Neural cell (in vitro differentiated cells): Measurements from ENCODE around the gene SNAP25.

Experiments
- CTCF ChIP-seq: fragments of 450-650 bp; IDR thresholded peaks from 2 replicates; pipeline ENCODE4 v1.5.1; 2014; ENCODE audit warnings: antibody characterized with exemption, mild to moderate bottlenecking, moderate library complexity; ENCODE audit not compliant: poor library complexity, severe bottlenecking
- EP300 ChIP-seq: fragments of 450-650 bp; conservative IDR thresholded peaks from 2 replicates; pipeline ENCODE4 v1.6.1; 2014; ENCODE audit warnings: antibody characterized with exemption, mild to moderate bottlenecking, moderate library complexity; ENCODE audit not compliant: poor library complexity, severe bottlenecking
- EZH2 ChIP-seq: fragments of 200-600, 300-800 bp; shearing (Covaris generic), sonication (generic); IDR thresholded peaks from 2 replicates; pipeline ENCODE4 v1.6.1; 2014; ENCODE audit warnings: antibody characterized with exemption, low read length, borderline replicate concordance, mild to moderate bottlenecking; ENCODE audit not compliant: insufficient read depth, poor library complexity, severe bottlenecking
- POLR2AphosphoS5 ChIP-seq: IDR thresholded peaks from 2 replicates; pipeline ENCODE4 v1.6.1; 2012
- RAD21 ChIP-seq: fragments of 450-650 bp; conservative IDR thresholded peaks from 2 replicates; pipeline ENCODE4 v1.6.1; 2014; ENCODE audit warnings: antibody characterized with exemption, mild to moderate bottlenecking, moderate library complexity
- REST ChIP-seq: IDR thresholded peaks from 2 replicates; pipeline ENCODE4 v1.6.1; 2012; ENCODE audit warnings: borderline replicate concordance
- SMC3 ChIP-seq: fragments of 450-650 bp; conservative IDR thresholded peaks from 2 replicates; pipeline ENCODE4 v1.6.1; 2014; ENCODE audit warnings: antibody characterized with exemption, mild to moderate bottlenecking, moderate library complexity; ENCODE audit not compliant: poor library complexity
- TAF1 ChIP-seq: IDR thresholded peaks from 2 replicates; pipeline ENCODE4 v1.6.1; 2012; ENCODE audit warnings: low read depth

GRCh38 chr20:10280018-10280908, 61.6 kb downstream of the SNAP25 start:
- TF ChIP-seq CTCF = no peak
- no peak for TF ChIP-seq POLR2AphosphoS5
- TF ChIP-seq RAD21 = no peak
- no peak for TF ChIP-seq EZH2
- TF ChIP-seq SMC3 = no peak
- TF ChIP-seq EP300 = no peak
- no peak for TF ChIP-seq REST
- TF ChIP-seq TAF1 = no peak
